ENCODE measurements around the gene CASR. TPM values are rescaled to one million over a fixed set of nuclear protein-coding genes. Genes with fewer than 3 reads are reported as not detected.

The CASR gene, protein sequence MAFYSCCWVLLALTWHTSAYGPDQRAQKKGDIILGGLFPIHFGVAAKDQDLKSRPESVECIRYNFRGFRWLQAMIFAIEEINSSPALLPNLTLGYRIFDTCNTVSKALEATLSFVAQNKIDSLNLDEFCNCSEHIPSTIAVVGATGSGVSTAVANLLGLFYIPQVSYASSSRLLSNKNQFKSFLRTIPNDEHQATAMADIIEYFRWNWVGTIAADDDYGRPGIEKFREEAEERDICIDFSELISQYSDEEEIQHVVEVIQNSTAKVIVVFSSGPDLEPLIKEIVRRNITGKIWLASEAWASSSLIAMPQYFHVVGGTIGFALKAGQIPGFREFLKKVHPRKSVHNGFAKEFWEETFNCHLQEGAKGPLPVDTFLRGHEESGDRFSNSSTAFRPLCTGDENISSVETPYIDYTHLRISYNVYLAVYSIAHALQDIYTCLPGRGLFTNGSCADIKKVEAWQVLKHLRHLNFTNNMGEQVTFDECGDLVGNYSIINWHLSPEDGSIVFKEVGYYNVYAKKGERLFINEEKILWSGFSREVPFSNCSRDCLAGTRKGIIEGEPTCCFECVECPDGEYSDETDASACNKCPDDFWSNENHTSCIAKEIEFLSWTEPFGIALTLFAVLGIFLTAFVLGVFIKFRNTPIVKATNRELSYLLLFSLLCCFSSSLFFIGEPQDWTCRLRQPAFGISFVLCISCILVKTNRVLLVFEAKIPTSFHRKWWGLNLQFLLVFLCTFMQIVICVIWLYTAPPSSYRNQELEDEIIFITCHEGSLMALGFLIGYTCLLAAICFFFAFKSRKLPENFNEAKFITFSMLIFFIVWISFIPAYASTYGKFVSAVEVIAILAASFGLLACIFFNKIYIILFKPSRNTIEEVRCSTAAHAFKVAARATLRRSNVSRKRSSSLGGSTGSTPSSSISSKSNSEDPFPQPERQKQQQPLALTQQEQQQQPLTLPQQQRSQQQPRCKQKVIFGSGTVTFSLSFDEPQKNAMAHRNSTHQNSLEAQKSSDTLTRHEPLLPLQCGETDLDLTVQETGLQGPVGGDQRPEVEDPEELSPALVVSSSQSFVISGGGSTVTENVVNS
- not detected in 2 replicates for total RNA-seq

GRCh38 chr3:122183521-122183892, at the start of gene CASR:
TSS of gene CASR (plus strand) at chr3:122183668. CDS start at chr3:122254190, 70,522 bp downstream.

DNA sequence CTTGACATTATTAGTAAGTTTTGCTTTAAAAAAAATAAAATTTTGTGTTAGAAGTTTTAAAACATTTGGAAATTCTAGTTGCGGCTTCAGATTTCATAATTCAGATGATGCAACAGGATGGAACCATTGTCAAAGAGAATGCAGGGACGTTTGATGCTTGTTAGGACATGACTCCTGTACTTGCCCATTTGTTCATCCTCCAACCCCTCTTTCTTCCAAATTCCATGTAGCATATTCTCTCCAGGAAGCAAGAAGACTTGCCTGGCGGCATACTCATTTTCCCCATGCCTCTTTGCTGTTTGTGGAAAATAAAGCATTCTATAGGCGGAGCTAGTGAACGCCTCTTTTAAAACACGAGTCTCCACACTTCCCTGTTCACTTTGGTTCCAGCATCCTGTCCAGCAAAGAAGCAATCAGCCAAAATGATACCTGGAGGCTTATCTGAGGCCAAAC, 141.4 kb downstream of the CASR start, which contains the start of gene CSTA:
Gene CSTA (plus strand): TSS at position 378 of the 453 bp plus-strand sequence. CDS start 45 bp downstream, at position 423.

Other genes starting within 250 kb of the CASR start
- not detected in 2 replicates for gene ILDR1, start 161.4 kb upstream of the CASR start, total RNA-seq
- gene CD86, start 128.3 kb upstream of the CASR start, total RNA-seq, result not detected in 2 replicates
- gene CSTA, start 141.6 kb downstream of the CASR start, total RNA-seq, result not detected in 2 replicates
- 42.3 and 45.9 TPM in 2 replicates for gene MIX23, start 199.6 kb downstream of the CASR start, total RNA-seq
- 21.0 and 24.6 TPM in 2 replicates for gene FAM162A, start 200.5 kb downstream of the CASR start, total RNA-seq
- 5.5 and 5.9 TPM in 2 replicates for gene WDR5B, start 232.4 kb downstream of the CASR start, total RNA-seq

All from thoracic aorta endothelial cell (primary cell).